ENCODE data around the gene PIGL.

Gene PIGL

DNA sequence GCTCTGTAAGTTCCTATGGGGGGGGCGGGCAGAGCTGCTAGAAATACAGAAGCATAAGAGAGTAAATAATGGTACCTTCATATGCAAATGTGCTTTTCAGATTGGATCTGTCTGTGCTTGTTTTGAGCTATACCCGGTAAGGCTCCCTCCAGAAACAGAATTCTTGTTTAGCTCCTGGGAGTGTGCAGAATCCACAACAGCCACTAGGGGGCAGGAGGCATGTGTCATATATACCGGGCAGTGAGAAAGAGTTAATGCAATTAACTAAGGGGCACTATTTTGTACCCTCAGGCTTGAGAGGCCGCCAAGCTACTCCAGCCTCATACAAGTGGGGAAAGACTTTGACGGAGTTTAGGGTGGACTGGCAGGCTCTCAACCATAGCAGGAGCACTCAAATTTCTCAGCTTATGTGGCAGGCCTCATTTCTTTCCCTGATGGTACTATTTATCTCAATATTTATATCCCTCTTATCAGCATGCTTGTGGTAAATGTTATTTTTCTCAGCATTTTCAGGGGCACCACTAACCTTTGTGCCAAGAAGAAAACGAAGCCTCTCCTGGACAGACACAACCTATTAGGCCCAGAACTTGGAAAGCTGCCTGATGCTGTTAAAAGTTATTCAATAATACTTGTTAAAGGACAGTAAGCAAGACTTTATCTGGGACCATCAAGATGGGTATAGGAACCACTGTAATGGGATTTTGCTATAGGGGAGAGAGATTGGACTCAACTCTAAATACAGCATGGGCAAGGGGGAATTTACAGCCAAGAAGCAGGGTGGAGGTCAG is 146.9 kb downstream of the PIGL start:
- no peak for DNase-seq

DNA sequence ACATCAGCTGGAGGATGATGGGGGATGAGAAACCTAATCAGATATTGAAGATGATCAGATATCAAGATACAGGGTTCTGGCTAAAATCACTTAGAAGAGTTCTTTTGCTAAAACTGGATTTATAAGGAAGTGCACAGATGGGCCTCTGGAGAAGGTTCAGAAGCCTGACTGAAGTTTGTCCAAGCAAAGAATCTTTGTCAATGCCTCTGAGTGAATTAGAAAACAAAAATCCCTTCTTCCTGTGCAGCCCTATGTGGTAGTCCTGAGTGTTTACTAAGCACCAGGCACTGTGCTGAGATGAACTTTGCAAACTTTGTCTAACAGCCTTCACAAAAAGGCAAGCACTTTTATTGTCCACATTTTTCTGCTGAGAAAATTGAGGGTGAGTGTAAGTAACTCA is 147.6 kb downstream of the PIGL start:
- DNase-seq: no peak

DNA sequence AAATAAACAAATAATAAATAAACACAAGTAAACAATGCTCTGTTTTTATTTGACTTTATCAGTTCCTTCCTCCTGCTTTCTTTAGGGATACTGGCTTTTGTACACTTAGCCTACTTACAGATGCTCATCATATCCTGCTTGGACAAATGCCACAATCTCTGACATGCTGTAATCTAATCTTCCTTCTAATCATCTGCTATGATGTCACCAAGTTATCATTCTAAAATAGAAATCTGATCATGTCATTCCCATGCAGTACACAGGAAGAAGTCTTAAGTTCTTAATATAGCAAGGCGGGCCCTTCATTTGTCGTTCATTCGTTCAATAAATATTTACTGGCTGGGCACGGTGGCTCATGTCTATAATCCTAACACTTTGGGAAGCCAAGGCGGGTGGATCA is 154.7 kb downstream of the PIGL start:
- DNase-seq: no peak

DNA sequence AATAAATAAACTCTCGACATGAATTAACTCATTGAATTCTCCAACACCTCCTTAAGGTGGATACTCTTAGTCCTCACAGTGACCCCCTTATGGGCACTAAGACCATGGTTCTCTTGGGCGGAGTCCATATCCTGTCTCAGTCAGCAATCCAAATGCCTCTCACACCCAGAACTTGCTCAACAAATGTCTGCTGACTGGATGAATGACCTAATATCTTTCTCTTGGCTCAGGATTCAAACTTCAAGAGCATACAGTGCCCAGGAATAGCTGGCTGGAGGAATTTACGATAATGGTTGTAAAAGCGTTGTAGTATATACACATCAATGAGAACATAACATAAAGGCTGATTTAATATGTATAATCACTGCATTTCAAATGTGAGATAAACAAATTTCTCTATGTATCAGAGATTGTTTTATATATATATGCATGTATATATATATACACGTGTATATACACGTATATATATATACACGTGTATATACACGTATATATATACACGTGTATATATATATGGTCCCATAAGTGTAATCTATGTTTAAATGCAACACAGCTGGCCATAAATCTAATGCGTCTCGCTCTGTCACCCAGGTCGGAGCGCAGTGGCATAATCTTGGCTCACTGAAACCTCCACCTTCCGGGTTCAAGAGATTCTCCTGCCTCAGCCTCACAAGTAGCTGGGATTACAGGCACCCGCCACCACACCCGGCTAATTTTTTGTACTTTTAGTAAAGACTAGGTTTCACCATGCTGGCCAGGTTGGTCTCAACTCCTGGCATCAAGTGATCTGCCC is 157.3 kb downstream of the PIGL start:
- DNase-seq: no peak

All from 8988T (cell line).